HepG2 (cell line): ENCODE results near the gene CYP27B1. TPM values are rescaled to one million over a fixed set of nuclear protein-coding genes. Genes with fewer than 3 reads are reported as not detected.

ENCODE experiments used
- ATAC-seq: fragments of 200-7000 bp; cut with Tn5 transposase; 3 replicates; pipeline ENCODE4 v1.9.1; 2020; ENCODE audit warnings: mild to moderate bottlenecking, moderate library complexity
- BruUV-seq: library from RNA; stranded (reverse); fragments of 400-500 nt; replicated peaks from 2 replicates; lab custom pipeline; 2021; lab: Mats Ljungman, UMichigan
- CTCF ChIA-PET: fragments of 300-600 bp; formaldehyde crosslinking; extraction: SDS; loops from one replicate; lab custom pipeline; 2021; ENCODE audit warnings: low total read pairs, inconsistent platforms, low intra/inter-chr PET ratio; lab: Yijun Ruan, JAX
- POLR2A ChIA-PET: fragments of 350-600 bp; sonication (Branson Sonifier 250); formaldehyde crosslinking; loops from one replicate; lab custom pipeline; 2020; ENCODE audit warnings: antibody characterized with exemption, inconsistent platforms; lab: Yijun Ruan, JAX
- DNase-seq: peaks from one replicate; pipeline ENCODE4 v3.0.0-alpha.2; 2015; ENCODE audit warnings: low spot score
- FAIRE-seq: peaks from 3 replicates; lab custom pipeline; 2011; peaks lifted over from hg19 to GRCh38; lab: Jason Lieb, UNC
- H2AFZ ChIP-seq: one replicate; pipeline ENCODE4 v1.6.1; 2011; ENCODE audit warnings: low read length, inconsistent platforms
- H3K27ac ChIP-seq: fragments of 300-600 bp; 3 replicates; pipeline ENCODE4 v1.8.0; 2011; ENCODE audit warnings: mixed run types, mild to moderate bottlenecking, mixed read lengths, low read length, inconsistent platforms; ENCODE audit not compliant: insufficient read depth; ENCODE audit errors: extremely low read length
- H3K27me3 ChIP-seq, 2 experiments: fragments of 200-600 bp in 1 of 2; 2 replicates in 1 of 2; 3 replicates in 1 of 2; pipeline versions ENCODE4 v1.6.0 to v1.8.0; 2011; ENCODE audit warnings: low read length in 2 of 2, mild to moderate bottlenecking in 2 of 2, moderate library complexity in 2 of 2, inconsistent platforms in 1 of 2; ENCODE audit not compliant: insufficient read depth in 2 of 2, control insufficient read depth in 1 of 2
- H3K36me3 ChIP-seq, 2 experiments: fragments of 200-600 bp in 1 of 2; replicated peaks in 1 of 2; 2 replicates in 1 of 2; 3 replicates in 1 of 2; pipeline versions ENCODE4 v1.5.1 to v1.8.0; 2011; ENCODE audit warnings: low read length in 2 of 2, inconsistent platforms in 1 of 2; ENCODE audit not compliant: insufficient read depth in 2 of 2, control insufficient read depth in 1 of 2
- H3K4me1 ChIP-seq: 2 replicates; pipeline ENCODE4 v1.5.1; 2012; ENCODE audit warnings: low read length, inconsistent platforms; ENCODE audit not compliant: insufficient read depth
- H3K4me2 ChIP-seq: 2 replicates; pipeline ENCODE4 v1.6.0; 2011; ENCODE audit warnings: low read depth, low read length, inconsistent platforms
- H3K4me3 ChIP-seq, 3 experiments: fragments of 200-600 bp in 1 of 3; sonication (generic), shearing (Covaris generic) in 1 of 3; replicated peaks in 1 of 3; 2 replicates each; pipeline ENCODE4 v1.5.1; 2011 to 2016; ENCODE audit warnings: low read length in 3 of 3, inconsistent platforms in 2 of 3, low read depth in 2 of 3, mild to moderate bottlenecking in 2 of 3, control low read depth in 1 of 3, mixed read lengths in 1 of 3; ENCODE audit not compliant: insufficient read depth in 1 of 3
- H3K79me2 ChIP-seq: one replicate; pipeline ENCODE4 v1.6.1; 2011; ENCODE audit warnings: low read length, inconsistent platforms; ENCODE audit not compliant: insufficient read depth
- H3K9ac ChIP-seq: 2 replicates; pipeline ENCODE4 v1.6.0; 2011; ENCODE audit warnings: mild to moderate bottlenecking, low read depth, low read length, inconsistent platforms; ENCODE audit not compliant: insufficient read depth
- H3K9me3 ChIP-seq: 2 replicates; pipeline ENCODE4 v1.5.1; 2012; ENCODE audit warnings: mild to moderate bottlenecking, low read length
- H4K20me1 ChIP-seq: 2 replicates; pipeline ENCODE4 v1.6.0; 2011; ENCODE audit warnings: inconsistent platforms, mild to moderate bottlenecking, low read length, moderate library complexity; ENCODE audit not compliant: insufficient read depth
- ATF5 ChIP-seq: sonication (generic); formaldehyde crosslinking; IDR thresholded peaks from 2 replicates; pipeline ENCODE4 v1.4.0; 2020; ENCODE audit warnings: mild to moderate bottlenecking, low read depth, missing genetic modification reagents
- DNMT1 ChIP-seq: sonication (generic); formaldehyde crosslinking; IDR thresholded peaks from 2 replicates; pipeline ENCODE4 v1.5.1; 2020; ENCODE audit warnings: mild to moderate bottlenecking, missing genetic modification reagents
- FOXK2 ChIP-seq: fragments of 450-650 bp; IDR thresholded peaks from 2 replicates; pipeline ENCODE4 v1.6.1; 2016
- HIC2 ChIP-seq: sonication (generic); formaldehyde crosslinking; IDR thresholded peaks from 2 replicates; pipeline ENCODE4 v1.9.0; 2022; ENCODE audit warnings: low read depth, missing genetic modification reagents
- MAX ChIP-seq: IDR thresholded peaks from 2 replicates; pipeline ENCODE4 v1.6.1; 2012; ENCODE audit warnings: inconsistent platforms
- MXI1 ChIP-seq: IDR thresholded peaks from 3 replicates; pipeline ENCODE4 v1.6.1; 2012; ENCODE audit warnings: low read depth, low read length, inconsistent platforms, borderline replicate concordance
- TOPORS ChIP-seq: sonication (generic); formaldehyde crosslinking; IDR thresholded peaks from 2 replicates; pipeline ENCODE4 v1.8.0; 2023; ENCODE audit warnings: mild to moderate bottlenecking, missing genetic modification reagents
- ZNF225 ChIP-seq: sonication (generic); formaldehyde crosslinking; IDR thresholded peaks from 2 replicates; pipeline ENCODE4 v1.4.0; 2020; ENCODE audit warnings: mild to moderate bottlenecking, missing genetic modification reagents
- ZNF24 ChIP-seq: fragments of 450-650 bp; IDR thresholded peaks from 2 replicates; pipeline ENCODE4 v1.6.1; 2017; ENCODE audit warnings: antibody characterized with exemption, mild to moderate bottlenecking
- ZNF333 ChIP-seq: sonication (generic); formaldehyde crosslinking; IDR thresholded peaks from 2 replicates; pipeline ENCODE4 v1.4.0; 2020; ENCODE audit warnings: mild to moderate bottlenecking, missing genetic modification reagents, borderline replicate concordance
- ZNF414 ChIP-seq: sonication (generic); formaldehyde crosslinking; IDR thresholded peaks from 2 replicates; pipeline ENCODE4 v1.5.0; 2020; ENCODE audit warnings: missing genetic modification reagents
- ZNF598 ChIP-seq: sonication (generic); formaldehyde crosslinking; IDR thresholded peaks from 2 replicates; pipeline ENCODE4 v1.5.1; 2020; ENCODE audit warnings: mild to moderate bottlenecking, missing genetic modification reagents, borderline replicate concordance
- ZNF788 ChIP-seq: sonication (generic); formaldehyde crosslinking; IDR thresholded peaks from 2 replicates; pipeline ENCODE4 v1.5.0; 2020; ENCODE audit warnings: mild to moderate bottlenecking, missing genetic modification reagents, borderline replicate concordance
- WGBS: methylation state at CpG from one replicate; pipeline ENCODE4 v1.1.6; 2017; ENCODE audit warnings: low lambda C conversion rate; 5-methylcytosine and 5-hydroxymethylcytosine counted together
- in situ Hi-C: cut with HindIII; loops from 2 replicates; pipeline ENCODE4 v1.10.0; 2017; ENCODE audit warnings: low pct_unique_long_range_greater_than_20kb; ENCODE audit not compliant: extremely low pct_ligation_motif_present
- intact Hi-C: fragments of 100-400 bp; cut with micrococcal nuclease; formaldehyde crosslinking; loops from one replicate; pipeline ENCODE4 v1.10.0; 2022; ENCODE audit not compliant: unreplicated experiment
- polyA plus RNA-seq, 8 experiments: library from polyadenylated mRNA; depleted of rRNA in 3 of 8; stranded (reverse) in 7 of 8; unstranded in 1 of 8; fragments of >200 nt; fragmentation: Illumina TruSeq in 4 of 8; extraction: Trizol in 4 of 8; gene quantifications; 2 replicates each; pipeline versions ENCODE4 v1.2.1 to v1.2.3, GENCODE V29; 2011 to 2016; ENCODE audit warnings: low read depth in 4 of 8, missing spikeins in 1 of 8, mixed read lengths in 1 of 8; ENCODE audit not compliant: insufficient read depth in 1 of 8
- total RNA-seq, 5 experiments: library from RNA; depleted of rRNA; stranded (reverse); fragments of >200 nt; fragmentation: Illumina TruSeq; extraction: Trizol; gene quantifications; 2 replicates each; pipeline ENCODE4 v1.2.3, GENCODE V29; 2016; ENCODE audit warnings: low read depth in 1 of 5
- TF ChIP-seq, protein P1 (sequence below): sonication (generic); formaldehyde crosslinking; IDR thresholded peaks from 2 replicates; pipeline ENCODE4 v1.5.1; 2020; ENCODE audit warnings: missing genetic modification reagents, mild to moderate bottlenecking, borderline replicate concordance
- TF ChIP-seq, protein P2 (sequence below): fragments of 450-650 bp; IDR thresholded peaks from 2 replicates; pipeline ENCODE4 v1.6.1; 2016

The CYP27B1 gene
- total and polyA plus RNA-seq, 2 of the 13 experiments (the other 11 are each of a cell fraction or from before 2014, with no cell fraction given), result 2.3 to 3.0 TPM

DNA sequence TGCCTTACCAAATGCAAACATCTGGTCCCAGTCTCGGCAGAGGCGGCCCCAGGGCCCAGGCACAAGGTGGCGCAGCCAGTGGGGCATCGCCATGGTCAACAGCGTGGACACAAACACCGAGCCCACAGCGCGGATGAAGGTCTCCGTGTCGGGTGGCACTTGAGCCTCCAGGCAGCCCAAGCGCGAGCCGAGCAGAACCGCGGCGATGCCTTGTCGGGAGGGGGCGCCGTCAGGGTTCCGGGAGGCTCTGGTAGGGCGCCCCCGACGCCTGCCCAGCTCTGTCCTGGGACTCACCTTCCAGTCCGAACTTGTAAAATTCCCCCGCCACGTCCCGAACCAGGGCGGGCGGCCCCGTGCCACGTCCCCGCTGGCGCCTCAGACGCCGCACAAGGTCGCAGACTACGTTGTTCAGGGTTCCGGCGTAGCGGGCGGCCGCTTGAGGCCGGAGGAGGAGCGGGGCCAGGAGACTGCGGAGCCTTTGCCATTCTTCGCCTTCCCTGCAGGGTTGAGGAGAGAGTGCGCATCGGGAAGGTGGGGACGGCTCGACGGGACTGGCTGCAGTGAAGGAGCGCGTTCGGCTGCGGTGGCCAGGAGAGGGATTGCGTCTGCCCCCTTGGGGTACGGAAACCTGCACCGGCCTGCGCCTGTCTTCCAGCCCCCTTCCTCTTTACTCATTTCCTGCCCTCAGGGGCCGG, 1.7 kb downstream of the CYP27B1 start (continued):
- TF ChIP-seq ZNF414 (no peak), FOXK2 (no peak)
- TF ChIP-seq, protein P1, sequence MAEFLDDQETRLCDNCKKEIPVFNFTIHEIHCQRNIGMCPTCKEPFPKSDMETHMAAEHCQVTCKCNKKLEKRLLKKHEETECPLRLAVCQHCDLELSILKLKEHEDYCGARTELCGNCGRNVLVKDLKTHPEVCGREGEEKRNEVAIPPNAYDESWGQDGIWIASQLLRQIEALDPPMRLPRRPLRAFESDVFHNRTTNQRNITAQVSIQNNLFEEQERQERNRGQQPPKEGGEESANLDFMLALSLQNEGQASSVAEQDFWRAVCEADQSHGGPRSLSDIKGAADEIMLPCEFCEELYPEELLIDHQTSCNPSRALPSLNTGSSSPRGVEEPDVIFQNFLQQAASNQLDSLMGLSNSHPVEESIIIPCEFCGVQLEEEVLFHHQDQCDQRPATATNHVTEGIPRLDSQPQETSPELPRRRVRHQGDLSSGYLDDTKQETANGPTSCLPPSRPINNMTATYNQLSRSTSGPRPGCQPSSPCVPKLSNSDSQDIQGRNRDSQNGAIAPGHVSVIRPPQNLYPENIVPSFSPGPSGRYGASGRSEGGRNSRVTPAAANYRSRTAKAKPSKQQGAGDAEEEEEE (CRISPR knock-in tag), result no peak
- TF ChIP-seq, all 625 proteins: peak for 122

DNA sequence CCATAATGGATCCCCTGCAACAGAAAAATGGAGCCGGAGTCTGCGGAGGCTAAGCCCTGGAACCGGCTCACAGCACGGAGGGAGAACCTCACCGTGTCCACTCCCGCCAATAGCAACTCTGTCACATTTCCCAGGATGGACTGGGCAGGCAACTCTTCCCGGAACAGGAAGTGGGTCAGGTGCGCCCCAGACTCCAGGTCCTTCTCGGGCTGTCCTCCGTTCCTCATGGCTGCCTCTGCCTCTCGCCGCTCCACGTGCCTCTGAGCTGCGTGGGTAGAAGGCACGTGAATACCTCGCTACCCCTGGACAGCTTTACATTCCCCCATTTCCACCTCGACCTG, 2.2 kb downstream of the CYP27B1 start:
- no peak for FAIRE-seq
- CTCF ChIA-PET, result interaction anchor here (1.1 to 1.3 kb wide), 2 partner anchors 8 to 141 kb away, joined by 3 to 4 read pairs; no protein-coding TSS in a partner anchor
- H3K4me1 ChIP-seq, result peaks cover 36% of the 10 kb centered on the region
- H3K79me2 ChIP-seq, result no peaks in the 10 kb centered on the region
- DNase-seq, result no peak
- H3K4me2 ChIP-seq, result peak overlapping the region; percentile 95
- H4K20me1 ChIP-seq, result no peaks in the 10 kb centered on the region
- WGBS, result 69% methylated on average over 17 of the region's 17 CpGs
- BruUV-seq, result no TSS peak
- intact Hi-C loops (no loop called here), in situ Hi-C loops (no loop called here)
- H3K27ac ChIP-seq, result no peak overlapping the region
- peaks cover 9 to 16% of the 10 kb centered on the region in 2 experiments for H3K36me3 ChIP-seq
- POLR2A ChIA-PET, result interaction anchor here (1.4 kb wide), 1 partner anchor 8 kb away, joined by 9 read pairs; no protein-coding TSS in a partner anchor
- no peaks in the 10 kb centered on the region for H3K9me3 ChIP-seq
- H2AFZ ChIP-seq, result no peak overlapping the region
- H3K9ac ChIP-seq, result peak overlapping the region; percentile 50; the same call in 1 of the 2 replicates
- peak overlapping the region; percentile 53 to 78 (median 60); a peak in 5 of 6 replicates for H3K4me3 ChIP-seq
- ATAC-seq, result no peak
- H3K27me3 ChIP-seq, result peaks cover 0 to 6% of the 10 kb centered on the region in 2 experiments; a peak in 1 of 5 replicates
- TF ChIP-seq ZNF333 (0 out of 2 replicates have a peak, but pooled peaks have one; percentile 24), ZNF24 (no peak), MAX (peak; percentile 56), TOPORS (no peak), ZNF598 (no peak), MXI1 (no peak), ZNF225 (CRISPR knock-in tag) (no peak), DNMT1 (CRISPR knock-in tag) (0 out of 2 replicates have a peak, but pooled peaks have one; percentile 21), HIC2 (CRISPR knock-in tag) (0 out of 2 replicates have a peak, but pooled peaks have one; percentile 27), ZNF788 (no peak), ATF5 (CRISPR knock-in tag) (no peak)
- TF ChIP-seq, protein P2, sequence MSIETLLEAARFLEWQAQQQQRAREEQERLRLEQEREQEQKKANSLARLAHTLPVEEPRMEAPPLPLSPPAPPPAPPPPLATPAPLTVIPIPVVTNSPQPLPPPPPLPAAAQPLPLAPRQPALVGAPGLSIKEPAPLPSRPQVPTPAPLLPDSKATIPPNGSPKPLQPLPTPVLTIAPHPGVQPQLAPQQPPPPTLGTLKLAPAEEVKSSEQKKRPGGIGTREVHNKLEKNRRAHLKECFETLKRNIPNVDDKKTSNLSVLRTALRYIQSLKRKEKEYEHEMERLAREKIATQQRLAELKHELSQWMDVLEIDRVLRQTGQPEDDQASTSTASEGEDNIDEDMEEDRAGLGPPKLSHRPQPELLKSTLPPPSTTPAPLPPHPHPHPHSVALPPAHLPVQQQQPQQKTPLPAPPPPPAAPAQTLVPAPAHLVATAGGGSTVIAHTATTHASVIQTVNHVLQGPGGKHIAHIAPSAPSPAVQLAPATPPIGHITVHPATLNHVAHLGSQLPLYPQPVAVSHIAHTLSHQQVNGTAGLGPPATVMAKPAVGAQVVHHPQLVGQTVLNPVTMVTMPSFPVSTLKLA, result peak; percentile 72
